Activated CD4-positive, alpha-beta T cell treated with anti-CD3 and anti-CD28 coated beads, Interleukin-2, amount 50 U/mL, for 1 hour (primary cell): ENCODE results near the gene PTPN14.
"Not testable (repeated sequence)": the region's sequence is repeated elsewhere in the genome, so short reads cannot be mapped to it uniquely, and the experiment has no call there.

Experiments
- DNase-seq: peaks from one replicate; pipeline ENCODE4 v3.0.0-alpha.2; 2020

The PTPN14 gene

DNA sequence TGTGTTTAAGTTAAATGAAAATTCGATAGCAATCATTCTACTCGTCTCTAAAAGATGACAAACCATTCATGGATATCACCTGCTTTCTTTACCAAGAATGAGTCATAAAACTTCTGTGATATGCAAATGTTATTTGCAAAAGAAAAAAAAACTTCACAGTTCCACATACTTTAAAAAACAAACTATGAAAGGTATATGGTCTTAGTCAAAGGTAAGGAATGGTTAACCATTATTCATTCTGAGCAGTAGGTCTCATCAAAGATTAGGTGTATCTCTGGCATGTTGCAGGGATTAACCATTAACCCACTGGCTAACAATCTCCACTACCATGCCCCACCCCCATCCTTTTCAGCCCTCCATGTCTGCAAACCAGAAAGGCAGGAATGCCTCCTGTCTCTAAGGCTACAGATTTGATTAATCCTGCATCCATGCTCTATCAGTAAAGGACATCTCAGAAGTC is 44.4 kb downstream of the PTPN14 start:
- no peak for DNase-seq

DNA sequence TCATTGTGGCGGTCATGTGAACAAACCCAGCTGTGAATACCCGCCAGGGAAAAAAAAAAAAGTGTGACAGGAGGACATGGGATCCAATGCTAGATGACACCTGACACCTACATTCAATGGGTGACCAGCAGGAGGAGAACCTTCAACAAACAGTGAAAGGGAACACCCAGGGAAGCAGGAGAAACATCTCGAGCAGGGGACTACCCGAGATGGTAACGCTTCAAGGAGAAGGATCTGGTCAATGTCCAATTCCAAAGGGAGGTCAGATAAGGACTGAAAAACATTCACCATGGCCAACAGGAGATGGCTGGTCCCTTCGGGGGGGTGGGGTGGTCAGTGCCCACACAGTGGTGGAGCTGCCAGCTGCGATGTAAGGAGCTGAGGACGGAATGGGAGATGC is 46.3 kb downstream of the PTPN14 start:
- DNase-seq: no peak

DNA sequence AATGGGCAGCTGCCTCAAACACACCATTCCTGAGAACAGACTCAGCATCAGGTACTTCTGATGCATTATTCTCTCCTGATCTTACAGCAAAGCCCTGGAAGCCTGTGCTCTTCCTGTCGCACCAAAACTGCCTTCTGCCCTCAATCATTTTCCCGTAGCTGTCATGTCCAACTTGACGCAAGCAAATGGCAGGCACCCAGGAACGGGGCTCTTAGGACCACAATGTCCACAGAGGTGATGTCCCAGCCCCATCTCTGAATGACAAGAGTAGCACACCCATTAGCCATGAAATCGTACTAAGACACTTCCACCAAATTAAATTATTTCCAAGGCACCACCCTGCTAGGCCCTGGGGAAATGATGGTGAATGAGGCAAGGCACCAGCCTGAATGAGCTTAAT is 47.1 kb downstream of the PTPN14 start:
- no peak for DNase-seq

DNA sequence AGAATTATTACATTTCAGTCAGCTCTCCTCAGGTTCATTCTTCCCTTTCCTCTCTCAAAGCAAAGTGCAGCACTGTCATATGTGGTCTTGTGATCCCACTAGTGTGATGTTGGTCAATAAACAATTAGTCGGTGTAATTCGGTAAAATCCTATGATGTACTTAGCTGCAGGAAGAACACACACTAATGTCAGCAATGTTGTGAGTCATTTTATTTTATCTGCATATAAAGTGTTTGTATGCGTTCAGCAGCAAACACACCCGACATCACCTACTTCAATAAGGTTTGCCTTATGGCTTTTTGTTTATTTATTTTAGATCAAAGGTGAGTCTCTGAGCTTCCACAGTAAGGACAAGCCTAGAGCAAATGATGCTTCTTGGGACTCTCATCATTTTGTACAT is 47.8 kb downstream of the PTPN14 start:
- no peak for DNase-seq

DNA sequence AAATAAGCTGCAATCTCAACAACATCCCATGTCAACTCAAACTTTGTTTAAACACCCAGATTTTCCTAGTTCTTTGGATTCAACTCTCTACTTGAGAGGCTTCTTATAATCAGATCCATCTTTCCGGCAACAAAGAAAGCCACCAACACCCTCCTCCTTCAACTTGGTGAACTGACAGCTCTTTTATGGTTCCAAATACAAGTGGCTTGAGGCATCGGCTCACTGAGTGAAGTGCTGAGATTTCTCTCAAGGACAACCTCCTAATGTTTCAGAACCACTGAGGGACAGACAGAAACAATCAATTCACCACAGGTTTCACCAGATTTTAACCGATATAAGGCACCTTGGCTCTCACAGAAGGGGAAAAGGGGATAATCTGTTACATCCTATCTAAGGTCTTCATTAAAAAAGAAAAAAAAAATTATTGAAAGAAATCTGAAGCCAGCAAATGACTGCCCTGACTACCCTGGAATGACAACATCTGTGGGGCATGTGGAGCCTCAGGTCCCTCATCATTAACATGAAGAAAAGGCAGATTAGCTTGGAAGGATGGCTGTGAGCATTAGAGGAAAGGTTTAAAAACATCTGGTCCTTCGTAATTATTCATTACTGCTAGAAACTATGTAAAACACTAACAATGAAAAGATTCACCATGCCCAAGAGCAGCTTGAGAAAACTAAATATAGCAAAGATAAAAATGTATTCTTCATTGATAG is 50.9 kb downstream of the PTPN14 start:
- DNase-seq: no peak

DNA sequence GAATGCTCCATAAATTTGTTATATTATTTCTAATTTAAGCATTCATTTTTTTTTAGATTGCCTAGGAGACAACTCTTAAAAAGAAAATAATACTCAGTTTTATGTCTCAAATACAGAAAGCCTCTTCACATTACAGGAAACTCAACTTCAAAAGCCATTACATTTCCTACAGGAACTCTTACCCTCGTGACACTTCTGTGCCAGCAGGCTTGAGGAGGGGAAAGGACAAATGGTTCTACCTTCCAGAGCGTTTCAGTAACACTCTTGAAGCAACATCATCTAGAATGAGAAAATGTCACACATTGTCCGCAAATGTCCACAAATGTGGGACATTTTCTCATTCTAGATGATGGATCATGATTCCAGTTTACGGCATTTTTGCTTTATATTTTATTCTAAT is 51.7 kb downstream of the PTPN14 start:
- no peak for DNase-seq

DNA sequence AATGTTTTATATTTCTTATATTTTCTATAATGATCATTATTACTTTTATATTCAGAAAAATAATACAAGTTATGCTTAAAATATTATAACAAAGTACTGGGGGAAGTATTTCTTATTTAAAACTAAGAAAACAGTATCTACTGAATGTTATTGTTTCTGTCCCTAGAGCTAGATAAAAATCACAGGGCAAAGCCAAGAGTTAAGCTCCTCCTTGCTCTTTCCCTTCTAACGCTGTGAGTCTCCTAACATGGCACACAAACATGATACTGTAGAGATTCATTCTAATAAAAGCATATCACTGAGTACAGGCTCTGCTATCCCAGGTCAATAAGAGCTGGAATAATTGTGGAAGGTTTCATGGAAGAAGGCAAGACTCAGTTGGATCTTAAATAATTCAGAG is 53.4 kb downstream of the PTPN14 start:
- DNase-seq: no peak

DNA sequence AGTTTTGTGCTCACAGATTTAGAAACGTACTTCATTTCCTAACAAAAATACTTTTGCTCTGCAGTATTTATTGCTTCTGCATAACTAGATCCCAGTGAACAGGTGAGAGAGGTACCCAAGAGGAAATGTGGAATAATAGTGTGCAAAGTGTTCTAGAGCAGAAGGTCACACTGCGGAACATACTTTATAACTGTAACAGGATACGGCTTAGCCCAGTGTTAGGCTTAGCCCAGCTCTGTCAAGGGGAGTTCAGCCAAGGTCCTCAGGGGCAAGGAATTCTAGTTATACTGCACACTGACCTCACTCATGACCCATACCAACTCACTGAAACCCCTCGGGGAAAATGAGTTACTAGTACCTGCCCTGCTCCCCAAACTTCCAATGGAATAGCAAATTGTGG is 55.3 kb downstream of the PTPN14 start:
- no peak for DNase-seq

DNA sequence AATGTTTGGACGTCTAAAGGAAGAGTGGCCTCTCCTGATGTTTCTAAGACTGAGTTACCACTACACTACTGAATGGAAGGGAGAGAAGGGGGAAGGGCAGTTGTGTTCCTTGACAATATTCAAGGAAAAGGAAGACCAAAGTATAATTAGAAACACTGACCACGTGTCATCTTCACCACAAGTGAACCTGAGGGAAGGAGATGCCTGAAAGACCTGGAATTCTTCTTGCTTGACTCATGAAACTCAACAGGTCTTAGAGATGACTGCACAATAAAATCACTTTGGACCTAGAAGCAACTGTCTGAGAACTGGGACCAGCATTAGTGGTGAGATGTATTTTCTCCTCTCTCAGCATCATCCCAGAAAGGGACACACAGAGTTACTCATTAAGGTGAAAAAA is 56.7 kb downstream of the PTPN14 start:
- no peak for DNase-seq

DNA sequence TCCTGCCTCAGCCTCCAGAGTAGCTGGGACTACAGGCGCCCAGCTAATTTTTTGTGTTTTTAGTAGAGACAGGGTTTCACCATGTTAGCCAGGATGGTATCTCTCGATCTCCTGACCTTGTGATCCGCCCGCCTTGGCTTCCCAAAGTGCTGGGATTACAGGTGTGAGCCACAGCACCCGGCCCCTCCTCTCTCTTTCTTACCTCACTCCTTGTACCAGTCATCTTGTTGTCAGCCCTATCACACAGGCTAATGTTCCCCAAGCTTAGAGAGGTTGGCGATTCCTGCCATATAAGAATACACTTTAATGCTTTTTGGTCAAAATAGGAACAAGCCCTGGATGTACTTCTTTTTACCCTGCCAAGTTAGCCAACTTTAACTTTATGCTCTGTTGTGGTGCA is 57.2 kb downstream of the PTPN14 start:
- DNase-seq: not testable (repeated sequence)

DNA sequence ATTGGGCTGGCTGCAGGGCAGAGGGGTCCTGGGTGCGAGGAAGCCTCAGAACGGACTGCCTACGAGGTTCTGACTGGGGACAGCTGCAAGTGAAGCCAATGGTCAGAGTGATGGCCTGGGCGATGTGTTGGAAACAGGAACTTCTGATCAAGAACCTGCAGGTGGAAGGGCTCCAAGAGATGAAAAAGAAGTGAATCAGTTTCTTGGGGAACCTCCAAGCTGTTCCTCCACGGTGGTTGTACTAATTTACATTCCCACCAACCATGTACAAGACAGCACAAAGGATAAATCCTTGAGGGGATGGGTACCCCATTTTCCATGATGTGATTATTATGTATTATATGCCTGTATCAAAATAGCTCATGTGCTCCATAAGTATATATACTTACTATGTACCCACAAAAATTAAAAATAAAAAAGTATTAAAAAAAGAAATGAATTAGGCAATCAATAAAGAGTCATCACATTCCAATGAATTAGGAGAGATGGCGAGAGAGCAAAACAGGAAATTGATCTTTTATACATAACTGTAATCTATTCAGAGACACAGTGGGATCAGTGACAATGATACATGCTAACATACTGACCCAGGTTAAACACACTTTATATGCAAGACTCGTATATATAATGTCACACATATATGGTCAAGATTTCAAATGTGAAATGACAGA is 58.1 kb downstream of the PTPN14 start:
- DNase-seq: no peak

DNA sequence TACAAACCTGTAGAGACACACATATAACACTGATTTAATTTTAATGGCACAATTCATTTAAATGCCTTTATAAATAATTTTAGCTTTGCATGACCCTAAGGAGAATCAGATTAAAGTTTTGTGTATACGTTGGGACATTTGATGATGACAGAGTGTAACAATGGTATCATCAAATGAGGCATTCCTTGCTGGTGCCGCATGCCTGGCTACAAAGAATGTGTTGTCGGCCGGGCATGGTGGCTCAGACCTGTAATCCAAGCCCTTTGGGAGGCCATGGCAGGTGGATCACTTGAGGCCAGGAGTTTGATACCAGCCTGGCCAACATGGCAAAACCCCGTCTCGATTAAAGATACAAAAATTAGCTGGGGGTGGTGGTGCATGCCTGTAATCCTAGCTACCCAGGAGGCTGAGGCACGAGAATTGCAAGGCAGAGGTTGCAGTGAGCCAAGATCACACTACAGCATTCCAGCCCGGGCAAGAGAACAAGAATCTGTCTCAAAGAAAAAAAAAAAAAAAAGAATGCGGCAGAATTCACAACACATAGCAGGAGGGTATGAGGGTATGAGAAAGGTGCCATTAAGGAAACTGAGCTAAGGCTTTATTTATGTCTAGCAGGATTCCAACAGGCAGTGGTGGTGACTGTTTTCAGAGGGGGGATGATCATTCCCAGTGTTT is 58.9 kb downstream of the PTPN14 start:
- no peak for DNase-seq

DNA sequence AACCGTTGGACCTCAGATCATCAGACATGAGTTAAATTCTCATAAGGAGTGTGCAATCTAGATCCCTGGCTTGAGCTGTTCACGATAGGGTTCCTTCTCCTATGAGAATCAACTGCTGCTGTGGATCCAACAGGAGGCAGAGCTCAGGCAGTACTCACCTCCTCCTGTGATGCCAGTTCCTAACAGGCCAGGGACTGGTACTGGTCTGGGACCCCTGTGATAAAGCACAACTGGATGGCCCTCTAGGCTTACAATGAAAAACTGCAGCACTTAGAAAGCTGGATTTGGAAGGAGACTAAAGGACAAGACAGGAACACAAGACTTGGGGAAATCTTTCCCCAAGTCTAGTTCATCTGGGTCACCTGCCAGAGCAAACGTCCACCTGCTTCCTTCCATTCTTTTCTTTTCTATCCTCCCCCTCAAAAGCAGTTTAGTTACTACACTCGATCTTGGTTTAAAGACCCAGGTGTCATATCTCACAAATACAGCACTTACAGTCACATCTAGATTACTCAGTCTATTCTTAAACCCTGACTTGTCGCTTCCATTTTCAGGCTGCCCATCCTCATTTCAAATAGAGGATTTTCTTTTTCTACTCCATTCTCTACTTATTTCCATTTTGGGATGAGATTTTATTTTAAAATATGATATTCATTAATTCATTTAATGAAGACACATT is 59.8 kb downstream of the PTPN14 start:
- no peak for DNase-seq

DNA sequence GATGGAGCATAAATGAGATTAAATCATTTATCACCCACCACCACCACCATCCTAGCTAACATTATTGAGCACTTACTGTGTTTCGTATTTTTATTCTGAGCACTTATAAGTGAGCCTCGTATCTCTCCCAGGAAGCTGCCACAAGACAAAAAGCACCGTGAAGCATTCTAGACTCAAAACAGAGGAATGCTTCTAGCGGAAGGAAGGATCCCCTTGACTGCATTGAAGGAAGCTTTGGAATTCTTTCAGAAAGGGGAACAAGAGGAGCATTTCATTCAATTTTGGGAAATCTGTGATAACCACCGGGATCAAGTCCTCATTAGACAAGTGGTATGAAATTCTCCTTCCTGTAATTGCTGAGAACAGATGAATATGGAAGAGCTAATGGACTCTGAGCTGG is 66.3 kb downstream of the PTPN14 start:
- DNase-seq: no peak

DNA sequence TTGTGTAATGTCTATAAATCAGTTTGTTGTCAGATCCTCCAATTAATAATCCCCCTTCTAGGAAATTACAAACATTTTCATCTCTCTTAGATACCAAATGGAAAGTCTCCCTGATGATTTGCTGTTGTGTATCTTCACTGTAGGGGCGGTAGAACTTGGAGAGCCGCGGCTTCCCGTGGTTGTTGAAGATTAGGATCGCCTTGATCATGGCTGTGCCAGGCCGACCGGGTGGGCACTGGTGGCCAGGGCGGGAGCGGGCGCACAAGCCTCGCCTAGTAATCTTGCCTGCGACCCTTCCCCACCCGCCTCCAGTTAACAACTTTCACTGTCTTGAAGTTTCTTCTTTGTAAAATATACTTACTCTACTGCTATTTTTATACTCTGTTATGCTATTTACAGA is 68.2 kb downstream of the PTPN14 start:
- DNase-seq: not testable (repeated sequence)

DNA sequence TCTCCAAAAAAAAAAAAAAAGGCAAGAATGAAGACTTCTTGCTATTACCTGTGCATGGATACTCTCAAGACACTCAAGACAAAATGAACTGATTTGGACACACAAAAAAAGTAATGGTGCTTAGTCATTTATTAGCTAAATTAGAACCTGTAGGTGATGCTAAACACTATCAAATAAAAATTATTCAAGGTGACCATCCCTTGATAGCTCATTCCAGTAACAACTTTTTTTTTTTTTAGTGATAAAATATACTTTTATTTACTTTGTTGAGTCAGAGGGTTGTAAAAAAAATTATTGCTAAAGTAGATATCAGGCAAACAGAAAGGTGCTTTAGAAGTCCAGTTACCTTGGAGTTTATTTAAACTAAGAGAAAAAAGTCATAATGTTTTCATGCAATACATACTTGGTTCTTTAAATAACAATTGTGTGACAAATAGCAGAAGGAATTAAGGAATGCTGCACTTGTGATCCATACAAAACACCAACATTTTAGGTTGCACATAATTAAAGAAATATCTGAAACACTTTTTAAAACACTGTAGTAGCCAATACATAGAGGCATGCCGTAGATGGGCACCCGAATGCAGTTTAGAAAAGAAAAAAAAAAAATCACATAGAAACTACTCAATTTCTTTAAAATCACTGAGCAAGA is 69.3 kb downstream of the PTPN14 start:
- DNase-seq: not testable (repeated sequence)

DNA sequence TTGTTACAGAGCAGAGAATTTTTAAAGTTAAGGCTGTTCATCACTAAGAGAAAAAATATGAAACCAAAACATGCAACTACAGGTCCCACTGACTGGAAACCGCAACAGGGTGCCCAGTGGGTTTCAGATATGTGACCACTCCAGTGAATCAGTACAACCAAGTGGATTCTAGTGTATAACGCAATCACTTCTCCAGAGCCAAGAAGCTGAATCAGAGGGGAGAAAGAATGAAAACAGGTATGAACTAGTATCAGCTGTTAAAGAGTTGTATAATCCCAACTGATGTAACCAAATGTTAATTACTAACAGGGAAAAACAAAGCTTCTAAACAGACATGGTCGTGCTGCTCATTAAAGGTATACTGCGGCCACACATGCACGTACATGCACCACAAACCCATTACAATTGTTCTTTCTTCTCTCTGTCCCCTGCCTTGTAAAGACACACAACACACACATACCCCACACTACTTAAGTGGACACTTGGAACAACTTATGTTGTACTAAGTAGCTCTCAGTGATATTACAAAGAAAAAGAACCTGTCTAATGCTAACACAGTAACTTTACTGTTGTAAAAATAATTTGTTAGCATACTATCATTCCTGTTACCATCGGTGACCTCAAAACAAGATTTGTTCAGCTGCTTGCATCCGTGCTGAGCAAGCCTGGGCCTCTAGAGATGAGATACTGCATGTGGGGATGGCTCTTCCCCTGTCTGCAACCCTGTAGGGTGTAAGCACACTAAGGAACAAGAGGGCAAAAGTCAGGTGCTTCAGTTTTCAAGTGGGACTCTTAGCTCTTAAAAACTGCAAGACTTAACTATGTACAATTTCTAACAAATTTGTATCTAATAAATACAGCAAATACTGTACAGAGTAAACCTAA is 74.2 kb downstream of the PTPN14 start:
- no peak for DNase-seq

DNA sequence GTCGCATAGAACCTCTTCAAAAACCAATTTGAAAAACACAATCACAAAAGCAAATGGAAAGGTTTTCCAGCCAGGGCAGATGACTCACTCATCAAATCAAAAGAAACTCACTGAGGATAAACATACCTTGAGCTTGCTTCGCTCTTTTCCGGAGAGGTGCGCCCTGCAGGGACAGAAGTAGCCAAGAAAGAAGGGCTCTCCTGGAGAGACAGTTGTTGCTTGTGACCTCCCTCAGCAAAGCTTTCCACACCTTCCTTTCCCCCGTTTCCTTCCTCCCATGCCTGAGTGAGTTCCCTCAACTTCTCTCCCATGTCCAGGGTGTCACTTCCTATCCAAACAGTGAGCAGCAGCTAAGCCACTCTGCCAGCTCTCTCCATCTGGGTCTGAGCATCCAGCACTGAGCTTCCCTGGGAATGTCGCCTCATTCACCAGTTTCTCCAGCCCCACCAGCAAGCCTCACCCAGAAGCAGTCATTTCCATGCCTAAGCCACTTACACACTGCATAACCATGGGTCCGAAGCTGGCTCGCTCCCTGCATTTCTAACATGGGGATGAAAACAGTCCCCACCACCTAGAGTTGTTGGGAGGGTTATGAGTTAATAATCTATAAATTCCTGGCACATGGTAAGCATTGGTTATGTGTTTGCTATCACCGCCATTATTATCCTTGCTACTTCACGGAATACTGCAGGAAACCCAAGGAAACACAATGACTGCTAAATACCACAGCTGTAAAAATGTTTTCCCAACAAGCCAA is 75.0 kb downstream of the PTPN14 start:
- DNase-seq: no peak

DNA sequence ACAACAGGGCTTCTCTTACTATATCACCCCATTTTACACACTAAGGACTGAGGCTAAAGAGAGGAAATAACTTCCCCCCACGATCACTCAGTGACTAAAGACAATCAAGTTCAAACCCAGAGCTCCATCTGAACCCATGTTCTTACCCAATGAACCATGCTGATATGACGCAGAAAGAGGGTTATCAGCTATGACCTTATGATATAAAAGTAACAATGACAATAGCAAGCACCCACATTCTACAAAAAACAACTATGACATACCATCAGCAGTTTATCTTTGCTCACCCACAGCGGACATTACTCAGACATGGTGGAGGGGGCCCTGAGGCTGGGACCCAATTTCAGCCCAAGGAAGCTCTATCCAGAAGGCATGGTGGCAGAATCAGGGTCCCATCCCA is 75.7 kb downstream of the PTPN14 start:
- no peak for DNase-seq

DNA sequence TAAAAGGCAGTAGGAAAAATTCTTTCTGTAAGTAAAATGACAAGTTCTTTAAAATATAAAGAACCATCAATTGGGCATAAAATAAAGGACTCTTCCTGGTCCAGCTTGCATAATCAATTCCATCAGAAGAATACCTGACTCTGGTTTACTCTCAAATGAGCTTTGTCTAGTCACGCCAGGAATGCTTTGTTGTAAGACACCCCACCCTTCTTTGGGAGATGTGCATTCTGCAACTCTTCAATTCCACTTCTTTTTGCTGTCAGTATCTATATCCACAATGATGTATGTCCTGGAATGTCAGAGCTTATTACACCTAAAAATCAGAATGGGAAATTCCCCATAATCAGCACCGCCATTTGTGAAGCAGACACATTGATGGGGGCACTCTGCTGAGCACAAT is 76.1 kb downstream of the PTPN14 start:
- DNase-seq: no peak

DNA sequence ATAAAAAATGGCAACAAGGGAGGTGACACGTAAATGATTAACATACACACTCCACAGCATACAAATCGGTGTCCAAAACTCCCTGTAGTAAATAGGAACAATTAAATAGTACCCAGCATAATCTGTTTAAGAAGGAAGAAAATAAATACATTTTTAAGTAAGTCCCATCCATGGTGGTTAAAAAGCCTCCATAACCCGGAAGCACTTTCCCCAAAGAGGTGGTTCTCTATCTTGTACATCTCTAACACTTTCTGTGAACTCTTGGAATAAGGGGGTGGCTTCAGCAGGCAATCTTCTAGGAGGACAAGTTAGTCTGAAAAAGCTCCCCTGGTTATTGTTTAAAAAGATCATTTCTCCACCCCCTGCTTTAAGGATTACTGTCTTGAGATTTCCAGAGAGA is 76.9 kb downstream of the PTPN14 start:
- no peak for DNase-seq
